Activated CD4-positive, alpha-beta T cell treated with anti-CD3 and anti-CD28 coated beads, Interleukin-2, amount 10 ng/mL, durations not matched to agents 24 days and 14 days (primary cell): Measurements from ENCODE around the gene OTUD3. TPM values are rescaled to one million over a fixed set of nuclear protein-coding genes. Genes with fewer than 3 reads are reported as not detected.
"Not testable (repeated sequence)": the region's sequence is repeated elsewhere in the genome, so short reads cannot be mapped to it uniquely, and the experiment has no call there.

ENCODE experiments used
- DNase-seq: peaks from one replicate; pipeline ENCODE4 v3.0.0; 2022
- H3K27ac Mint-ChIP-seq: one replicate; pipeline ENCODE4 v1.8.0; 2022; ENCODE audit warnings: mild to moderate bottlenecking, mixed read lengths
- H3K27me3 Mint-ChIP-seq: one replicate; pipeline ENCODE4 v1.8.0; 2022; ENCODE audit warnings: mixed read lengths
- H3K36me3 Mint-ChIP-seq: one replicate; pipeline ENCODE4 v1.8.0; 2022; ENCODE audit warnings: low read depth, mild to moderate bottlenecking, mixed read lengths
- H3K4me1 Mint-ChIP-seq: one replicate; pipeline ENCODE4 v1.8.0; 2021; ENCODE audit warnings: mixed read lengths
- H3K4me3 Mint-ChIP-seq: one replicate; pipeline ENCODE4 v1.8.0; 2022; ENCODE audit warnings: mild to moderate bottlenecking, moderate library complexity, mixed read lengths
- H3K9me3 Mint-ChIP-seq: one replicate; pipeline ENCODE4 v1.8.0; 2021; ENCODE audit warnings: mixed read lengths
- intact Hi-C: fragments of 100-400 bp; cut with micrococcal nuclease; formaldehyde crosslinking; loops from one replicate; pipeline ENCODE4 v1.15.1; 2023
- total RNA-seq: library from RNA; stranded (reverse); gene quantifications from 2 replicates; pipeline ENCODE4 v1.2.3, GENCODE V29; 2022

The OTUD3 gene
- total RNA-seq = 12.2 and 13.6 TPM in 2 replicates

- peak; percentile 99 for DNase-seq
- Mint-ChIP-seq H3K4me1 (peaks cover 25% of the 10 kb centered on the region), H3K9me3 (no peaks in the 10 kb centered on the region), H3K4me3 (peak within 1 kb of the TSS; percentile 90), H3K27ac (peak within 1 kb of the TSS; percentile 74), H3K27me3 (peaks cover 2% of the 10 kb centered on the region), H3K36me3 (peaks cover 7% of the 10 kb centered on the region)
- intact Hi-C loops = no loop called here
Observed at GRCh38 chr1:19882111-19883071, at the start of gene OTUD3. OTUD3 (plus strand) TSS chr1:19882395; CDS start chr1:19882514, 119 bp downstream.

DNA sequence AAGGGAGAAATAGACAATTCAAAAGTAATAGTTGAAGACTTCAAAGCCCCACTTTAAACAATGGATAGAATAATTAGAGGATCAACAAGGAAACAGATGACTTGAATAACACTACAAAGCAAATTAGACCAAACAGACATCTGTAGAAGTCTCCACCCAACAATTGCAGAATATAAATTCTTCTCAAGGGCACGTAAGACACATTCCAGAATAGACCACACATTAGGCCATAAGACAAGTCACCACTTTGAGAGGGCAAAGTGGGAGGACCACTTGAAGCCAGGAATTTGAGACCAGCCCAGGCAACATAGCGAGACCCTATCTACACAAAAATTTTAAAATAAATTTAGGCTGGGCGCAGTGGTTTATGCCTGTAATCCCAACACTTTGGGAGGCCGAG, 46.6 kb upstream of the OTUD3 start:
- Mint-ChIP-seq H3K4me3 (no peak overlapping the region), H3K36me3 (no peaks in the 10 kb centered on the region), H3K9me3 (peaks cover 13% of the 10 kb centered on the region), H3K27me3 (peaks cover 10% of the 10 kb centered on the region), H3K27ac (no peak overlapping the region), H3K4me1 (no peaks in the 10 kb centered on the region)
- intact Hi-C loops = no loop called here
- no peak for DNase-seq

DNA sequence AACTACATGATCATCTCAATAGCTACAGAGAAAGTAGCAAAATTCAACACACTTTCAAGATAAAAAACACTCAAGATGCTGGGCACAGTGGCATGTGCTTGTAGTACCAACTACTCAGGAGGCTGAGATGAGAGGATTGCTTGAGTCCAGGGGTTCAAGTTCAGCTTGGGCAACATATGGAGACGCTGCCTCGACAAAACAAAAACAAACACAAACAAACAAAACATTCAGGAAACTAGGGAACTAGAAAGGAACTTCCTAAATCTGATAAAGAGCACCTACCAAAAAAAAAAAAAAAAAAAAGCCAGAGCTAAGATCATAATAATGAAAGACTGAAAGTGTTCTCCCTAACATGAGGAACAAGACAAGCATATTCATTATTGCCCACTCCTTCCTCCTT, 44.3 kb upstream of the OTUD3 start:
- DNase-seq = no peak
- Mint-ChIP-seq H3K36me3 (no peaks in the 10 kb centered on the region), H3K9me3 (peaks cover 3% of the 10 kb centered on the region), H3K4me1 (no peaks in the 10 kb centered on the region), H3K27ac (no peak overlapping the region), H3K27me3 (peaks cover 5% of the 10 kb centered on the region), H3K4me3 (no peak overlapping the region)
- intact Hi-C loops = no loop called here

DNA sequence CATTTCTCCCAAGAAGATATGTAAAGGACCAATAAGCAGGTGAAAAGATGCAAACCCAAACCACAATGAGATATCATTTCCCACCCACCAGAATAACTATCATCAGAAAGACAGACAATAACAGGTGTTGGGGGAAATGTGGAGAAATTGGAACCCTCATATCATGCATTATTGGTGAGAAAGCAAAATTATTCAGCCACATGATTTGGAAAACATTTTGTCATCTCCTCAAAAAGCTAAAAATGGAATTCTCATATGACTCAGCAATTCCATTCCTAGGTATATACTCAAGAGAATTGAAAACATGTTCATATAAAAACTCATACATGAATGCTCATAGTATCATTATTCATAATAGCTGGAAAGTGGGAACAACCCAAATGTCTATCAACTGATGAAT, 42.0 kb upstream of the OTUD3 start:
- no peaks in the 10 kb centered on the region for H3K4me1 Mint-ChIP-seq
- intact Hi-C loops = no loop called here
- H3K9me3 Mint-ChIP-seq = peaks cover 3% of the 10 kb centered on the region
- H3K27me3 Mint-ChIP-seq = peaks cover 11% of the 10 kb centered on the region
- H3K36me3 Mint-ChIP-seq = no peaks in the 10 kb centered on the region
- no peak for DNase-seq
- H3K4me3 Mint-ChIP-seq = no peak overlapping the region
- H3K27ac Mint-ChIP-seq = no peak overlapping the region

GRCh38 chr1:19844731-19845495, 37.3 kb upstream of the OTUD3 start:
- intact Hi-C loops = no loop called here
- H3K36me3 Mint-ChIP-seq = no peaks in the 10 kb centered on the region

DNA sequence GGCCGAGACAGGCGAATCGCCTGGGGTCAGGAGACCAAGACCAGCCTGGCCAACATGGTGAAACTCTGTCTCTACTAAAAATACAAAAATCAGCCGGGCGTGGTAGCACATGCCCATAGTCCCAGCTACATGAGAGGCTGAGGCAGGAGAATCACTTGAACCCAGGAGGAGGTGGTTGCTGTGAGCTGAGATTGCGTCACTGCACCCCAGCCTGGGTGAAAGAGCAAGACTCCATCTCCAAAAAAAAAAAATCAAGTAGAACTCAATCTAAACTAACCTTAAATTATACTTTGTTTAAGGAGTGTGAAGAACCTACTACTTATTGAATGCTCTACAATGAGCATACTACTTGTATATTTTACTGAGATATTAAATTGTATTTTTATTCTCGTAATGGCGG, 36.6 kb upstream of the OTUD3 start:
- intact Hi-C loops = no loop called here
- no peaks in the 10 kb centered on the region for H3K36me3 Mint-ChIP-seq
- no peaks in the 10 kb centered on the region for H3K9me3 Mint-ChIP-seq
- no peaks in the 10 kb centered on the region for H3K4me1 Mint-ChIP-seq
- no peak overlapping the region for H3K4me3 Mint-ChIP-seq
- H3K27me3 Mint-ChIP-seq = peaks cover 19% of the 10 kb centered on the region
- DNase-seq = no peak
- no peak overlapping the region for H3K27ac Mint-ChIP-seq

More at GRCh38 chr1:19844731-19845495, 37.3 kb upstream of the OTUD3 start:
- Mint-ChIP-seq H3K4me3 (no peak overlapping the region), H3K27ac (no peak overlapping the region), H3K4me1 (no peaks in the 10 kb centered on the region), H3K27me3 (peaks cover 19% of the 10 kb centered on the region), H3K9me3 (no peaks in the 10 kb centered on the region)
- DNase-seq = no peak

GRCh38 chr1:19846338-19846737, 35.9 kb upstream of the OTUD3 start:
- peaks cover 2% of the 10 kb centered on the region for H3K4me1 Mint-ChIP-seq
- H3K36me3 Mint-ChIP-seq = no peaks in the 10 kb centered on the region
- H3K9me3 Mint-ChIP-seq = no peaks in the 10 kb centered on the region
- intact Hi-C loops = no loop called here
- H3K27ac Mint-ChIP-seq = no peak overlapping the region
- H3K27me3 Mint-ChIP-seq = peaks cover 21% of the 10 kb centered on the region
- H3K4me3 Mint-ChIP-seq = no peak overlapping the region
- no peak for DNase-seq

GRCh38 chr1:19847334-19847733, 34.9 kb upstream of the OTUD3 start:
- peaks cover 21% of the 10 kb centered on the region for H3K27me3 Mint-ChIP-seq
- H3K4me1 Mint-ChIP-seq, DNase-seq, intact Hi-C loops, H3K27ac Mint-ChIP-seq, H3K36me3 Mint-ChIP-seq, H3K9me3 Mint-ChIP-seq, H3K4me3 Mint-ChIP-seq: not testable (repeated sequence)

- H3K4me3 Mint-ChIP-seq, intact Hi-C loops, H3K27ac Mint-ChIP-seq, H3K36me3 Mint-ChIP-seq, H3K4me1 Mint-ChIP-seq, H3K9me3 Mint-ChIP-seq, DNase-seq: not testable (repeated sequence)
- H3K27me3 Mint-ChIP-seq = peaks cover 21% of the 10 kb centered on the region
Observed at GRCh38 chr1:19849307-19849706, 32.9 kb upstream of the OTUD3 start.

DNA sequence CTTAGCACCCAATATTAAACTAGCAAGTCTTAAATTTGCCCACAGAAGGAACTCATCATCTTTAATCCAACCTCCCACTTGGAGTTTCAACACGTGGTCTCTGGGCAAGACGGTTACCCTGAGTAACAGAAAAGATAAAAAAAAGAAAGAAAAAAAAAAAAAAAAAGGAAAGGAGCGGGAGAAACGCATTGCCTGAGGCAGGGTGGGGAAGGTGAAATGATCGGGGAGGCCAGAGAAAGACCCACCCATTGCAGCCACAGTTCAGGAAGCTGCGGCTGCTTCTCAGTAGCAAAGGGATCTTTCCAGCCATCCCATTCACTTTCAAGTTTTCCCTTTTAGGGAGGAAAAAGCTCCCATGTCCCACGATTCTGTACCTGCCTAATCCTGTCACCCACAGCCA, 32.0 kb upstream of the OTUD3 start:
- no peak overlapping the region for H3K4me3 Mint-ChIP-seq
- no peak for DNase-seq
- peaks cover 16% of the 10 kb centered on the region for H3K27me3 Mint-ChIP-seq
- no peaks in the 10 kb centered on the region for H3K36me3 Mint-ChIP-seq
- H3K9me3 Mint-ChIP-seq = no peaks in the 10 kb centered on the region
- no peak overlapping the region for H3K27ac Mint-ChIP-seq
- H3K4me1 Mint-ChIP-seq = peaks cover 2% of the 10 kb centered on the region
- intact Hi-C loops = no loop called here

GRCh38 chr1:19852036-19852435, 30.2 kb upstream of the OTUD3 start:
- no peaks in the 10 kb centered on the region for H3K9me3 Mint-ChIP-seq
- peaks cover 2% of the 10 kb centered on the region for H3K4me1 Mint-ChIP-seq
- no peaks in the 10 kb centered on the region for H3K36me3 Mint-ChIP-seq
- intact Hi-C loops = no loop called here
- H3K4me3 Mint-ChIP-seq = no peak overlapping the region
- no peak overlapping the region for H3K27ac Mint-ChIP-seq
- H3K27me3 Mint-ChIP-seq = peaks cover 12% of the 10 kb centered on the region
- DNase-seq = no peak

DNA sequence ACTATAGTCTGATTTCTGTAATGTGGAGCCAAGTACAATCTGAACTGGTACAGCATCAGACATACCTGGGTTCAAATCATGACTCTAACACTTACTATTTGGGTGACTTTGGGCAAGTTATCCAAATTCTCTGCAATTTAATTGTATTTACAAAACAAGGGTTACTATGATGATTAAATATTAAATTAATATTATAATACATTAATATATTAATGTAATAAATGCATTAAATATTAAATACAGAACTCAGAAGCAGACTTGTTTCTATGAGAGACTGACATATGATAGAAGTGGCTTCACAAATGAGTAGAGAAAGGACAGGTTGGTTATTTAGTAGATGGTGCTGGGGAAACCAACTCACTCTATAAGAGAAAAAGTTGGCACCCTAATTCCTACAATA, 27.3 kb upstream of the OTUD3 start:
- H3K9me3 Mint-ChIP-seq = no peaks in the 10 kb centered on the region

GRCh38 chr1:19858893-19859292, 23.3 kb upstream of the OTUD3 start:
- intact Hi-C loops = no loop called here
- Mint-ChIP-seq H3K36me3 (no peaks in the 10 kb centered on the region), H3K27ac (no peak overlapping the region), H3K4me3 (no peak overlapping the region), H3K9me3 (peaks cover 1% of the 10 kb centered on the region), H3K27me3 (peaks cover 13% of the 10 kb centered on the region), H3K4me1 (no peaks in the 10 kb centered on the region)
- no peak for DNase-seq

More for the DNA sequence above, 27.3 kb upstream of the OTUD3 start:
- no peak overlapping the region for H3K4me3 Mint-ChIP-seq
- H3K27me3 Mint-ChIP-seq = peaks cover 12% of the 10 kb centered on the region
- H3K36me3 Mint-ChIP-seq = no peaks in the 10 kb centered on the region
- no peak overlapping the region for H3K27ac Mint-ChIP-seq
- H3K4me1 Mint-ChIP-seq = peaks cover 2% of the 10 kb centered on the region
- DNase-seq = no peak
- intact Hi-C loops = no loop called here

DNA sequence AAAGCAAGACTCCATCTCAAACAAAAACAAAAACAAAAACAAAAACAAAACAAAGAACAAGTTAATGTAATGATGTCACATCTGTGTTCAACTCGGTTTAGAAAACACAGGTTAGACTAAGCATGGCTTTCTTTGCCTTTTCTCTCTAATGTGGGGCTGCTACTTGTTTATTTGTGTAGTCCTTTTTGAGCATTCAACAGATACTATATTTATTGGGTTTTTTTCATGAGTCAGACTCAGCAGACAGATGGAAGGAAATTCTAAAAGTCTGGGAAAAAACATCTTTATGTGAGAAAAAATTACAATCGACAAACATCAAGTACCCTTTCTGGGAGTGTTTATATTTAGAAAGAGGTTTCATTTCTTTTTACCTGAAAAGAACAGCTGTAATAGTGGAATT, 22.3 kb upstream of the OTUD3 start:
- no peak overlapping the region for H3K4me3 Mint-ChIP-seq
- intact Hi-C loops = no loop called here
- no peak overlapping the region for H3K27ac Mint-ChIP-seq
- peaks cover 13% of the 10 kb centered on the region for H3K27me3 Mint-ChIP-seq
- DNase-seq = no peak
- H3K9me3 Mint-ChIP-seq = peaks cover 4% of the 10 kb centered on the region
- no peaks in the 10 kb centered on the region for H3K4me1 Mint-ChIP-seq
- no peaks in the 10 kb centered on the region for H3K36me3 Mint-ChIP-seq
